Aorta (tissue), 5 donors: ENCODE data around the gene KIZ. TPM values are rescaled to one million over a fixed set of nuclear protein-coding genes. Genes with fewer than 3 reads are reported as not detected.

ENCODE experiments used
- ATAC-seq: fragments of 200-7000 bp; cut with Tn5 transposase; one replicate; pipeline ENCODE4 v1.9.1; 2022; ENCODE audit warnings: moderate library complexity; ENCODE audit not compliant: low FRiP score
- DNase-seq, 2 donors: peaks; one replicate each; pipeline ENCODE4 v3.0.0-alpha.2; 2020
- H3K27ac ChIP-seq, 2 donors: one replicate each; pipeline ENCODE4 v1.5.1; 2013; ENCODE audit warnings: low read length in 2 of 2, mild to moderate bottlenecking in 2 of 2, moderate library complexity in 2 of 2, control low read depth in 1 of 2, inconsistent platforms in 1 of 2, low read depth in 1 of 2
- H3K27me3 ChIP-seq, 2 donors: one replicate each; pipeline ENCODE4 v1.6.1; 2013; ENCODE audit warnings: control low read depth in 1 of 2, low read length in 1 of 2, mild to moderate bottlenecking in 1 of 2, moderate library complexity in 1 of 2; ENCODE audit not compliant: insufficient read depth in 2 of 2, control insufficient read depth in 1 of 2
- H3K36me3 ChIP-seq, 2 donors: one replicate each; pipeline ENCODE4 v1.6.1; 2013; ENCODE audit warnings: control low read depth in 1 of 2, low read length in 1 of 2, mild to moderate bottlenecking in 1 of 2; ENCODE audit not compliant: insufficient read depth in 2 of 2, control insufficient read depth in 1 of 2
- H3K4me1 ChIP-seq, 2 donors: one replicate each; pipeline ENCODE4 v1.6.1; 2013; ENCODE audit warnings: low read length in 2 of 2, control low read depth in 1 of 2, mild to moderate bottlenecking in 1 of 2, moderate library complexity in 1 of 2; ENCODE audit not compliant: insufficient read depth in 2 of 2, control insufficient read depth in 1 of 2
- H3K4me3 ChIP-seq, 2 donors: one replicate each; pipeline ENCODE4 v1.5.1; 2013; ENCODE audit warnings: low read length in 2 of 2, control low read depth in 1 of 2, mild to moderate bottlenecking in 1 of 2
- H3K9me3 ChIP-seq: one replicate; pipeline ENCODE4 v1.6.1; 2013; ENCODE audit warnings: mild to moderate bottlenecking, low read length; ENCODE audit not compliant: control insufficient read depth
- WGBS, 2 donors: extraction: QIAGEN DNeasy Blood & Tissue Kit; methylation state at CpG; one replicate each; pipeline ENCODE4 v1.1.7; 2013; 5-methylcytosine and 5-hydroxymethylcytosine counted together
- intact Hi-C, 2 donors: fragments of 100-400 bp; cut with DNase I; formaldehyde crosslinking; loops; one replicate each; pipeline versions ENCODE4 v1.14.2 to v1.15.0; 2022
- long read RNA-seq, 2 donors: library from polyadenylated mRNA; unstranded; transcript quantifications; one replicate each; pipeline ENCODE4 v2.0.0, GENCODE V29; 2020 to 2021
- polyA plus RNA-seq, 2 donors: library from polyadenylated mRNA; stranded (reverse); fragments of 200-250 nt; gene quantifications; one replicate each; pipeline ENCODE4 v1.2.3, GENCODE V29; 2013
- total RNA-seq, 2 donors: library from RNA; stranded (reverse); fragmentation: NEBNext Ultra II Directional; extraction: Animal tissue kit (Norgen Biotek cat#: 25700); gene quantifications; one replicate each; pipeline ENCODE4 v1.2.1, GENCODE V29; 2021
- donor health status: healthy with polysubstance abuse.
- donor health status: Bipolar disorder and iron deficiency.
- donor health status: DM: no; HTN: no; CAD: no.
- donor health status: DM: no; HTN: no; CAD: no.
- donor health status: DM: yes; HTN: yes; CAD: no.

The KIZ gene, protein sequence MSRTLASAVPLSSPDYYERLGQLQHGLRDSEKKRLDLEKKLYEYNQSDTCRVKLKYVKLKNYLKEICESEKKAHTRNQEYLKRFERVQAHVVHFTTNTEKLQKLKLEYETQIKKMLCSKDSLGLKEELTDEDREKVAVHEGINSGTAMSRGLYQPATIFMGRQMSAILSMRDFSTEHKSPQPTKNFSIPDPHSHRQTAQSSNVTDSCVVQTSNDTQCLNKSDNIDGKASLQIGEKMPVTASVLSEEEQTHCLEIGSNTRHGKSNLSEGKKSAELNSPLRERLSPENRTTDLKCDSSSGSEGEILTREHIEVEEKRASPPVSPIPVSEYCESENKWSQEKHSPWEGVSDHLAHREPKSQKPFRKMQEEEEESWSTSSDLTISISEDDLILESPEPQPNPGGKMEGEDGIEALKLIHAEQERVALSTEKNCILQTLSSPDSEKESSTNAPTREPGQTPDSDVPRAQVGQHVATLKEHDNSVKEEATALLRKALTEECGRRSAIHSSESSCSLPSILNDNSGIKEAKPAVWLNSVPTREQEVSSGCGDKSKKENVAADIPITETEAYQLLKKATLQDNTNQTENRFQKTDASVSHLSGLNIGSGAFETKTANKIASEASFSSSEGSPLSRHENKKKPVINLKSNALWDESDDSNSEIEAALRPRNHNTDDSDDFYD
- total RNA-seq, result 10 to 100 TPM; 22.0 to 29.4 TPM
- 10 to 100 TPM; 15.9 to 22.7 TPM for polyA plus RNA-seq
- long read RNA-seq, donor 1, transcript KIZ-210 (13 exons, 2,130 nt), result major isoform, 24 of 57 reads
- long read RNA-seq, donor 1, partial matches to known transcripts, result 8 of 57 reads
- long read RNA-seq, donor 1, other reads (novel, unspliced or antisense), result 23 of 57 reads
- long read RNA-seq, donor 2, partial matches to known transcripts, result 5 of 19 reads
- long read RNA-seq, donor 2, other reads (novel, unspliced or antisense), result 10 of 19 reads

DNA sequence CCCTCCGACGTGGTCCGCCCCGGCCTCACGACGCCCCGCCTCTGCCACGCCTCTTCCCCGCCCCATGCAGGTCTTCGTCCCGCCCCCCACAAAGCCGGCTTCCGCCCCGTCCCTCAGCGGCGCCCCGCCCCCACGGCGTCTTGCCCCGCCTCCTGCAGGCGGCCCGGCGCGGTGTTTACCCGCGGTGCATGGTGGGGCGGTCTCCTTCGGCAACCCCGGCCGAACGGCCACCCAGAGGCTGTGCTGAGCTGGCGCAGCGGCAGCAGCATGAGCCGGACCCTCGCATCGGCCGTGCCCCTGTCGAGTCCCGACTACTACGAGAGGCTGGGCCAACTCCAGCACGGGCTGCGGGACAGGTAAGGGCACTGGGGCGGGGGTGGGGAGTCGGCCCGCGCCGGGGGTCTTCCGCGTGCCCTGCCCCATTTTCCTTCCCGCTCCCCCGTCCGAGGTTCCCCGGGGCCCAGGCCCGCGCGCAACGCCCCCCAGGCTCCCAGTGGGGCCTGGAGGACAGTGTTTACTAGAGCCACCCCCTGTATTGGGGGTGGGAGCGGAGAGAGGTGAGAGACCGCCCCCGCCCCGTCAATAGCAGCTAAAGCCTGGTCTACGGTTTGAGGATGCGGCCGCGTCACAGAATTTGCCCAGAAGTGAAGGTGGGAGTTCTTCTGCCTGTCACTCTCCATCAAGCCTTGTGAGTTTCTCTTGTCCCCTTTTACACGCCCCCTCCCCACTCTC lies at the start of gene KIZ:
TSS of gene KIZ (plus strand) at position 234 of the 732 bp plus-strand sequence. CDS start at position 268, 34 bp downstream.
- WGBS, 2 donors, result 0 to 1% methylated on average over 30 to 66 of the region's 66 CpGs
- DNase-seq (peak; percentile 97 to 100), ATAC-seq (peak; percentile 100)
- intact Hi-C loops, result loop anchor here (5.0 to 10.0 kb wide), 4 partner anchors 56 to 414 kb away; partner anchors contain the start of genes RALGAPA2 (in 2 of the 2) and XRN2 (in 2 of the 2)
- Histone ChIP-seq H3K9me3 (no peaks in the 10 kb centered on the region), H3K4me1 (no peaks in the 10 kb centered on the region), H3K27ac (peak within 1 kb of the TSS in 1 of 2 donors; percentile 11), H3K36me3 (no peaks in the 10 kb centered on the region), H3K27me3 (no peaks in the 10 kb centered on the region), H3K4me3 (peak within 1 kb of the TSS; percentile 84 to 95)

DNA sequence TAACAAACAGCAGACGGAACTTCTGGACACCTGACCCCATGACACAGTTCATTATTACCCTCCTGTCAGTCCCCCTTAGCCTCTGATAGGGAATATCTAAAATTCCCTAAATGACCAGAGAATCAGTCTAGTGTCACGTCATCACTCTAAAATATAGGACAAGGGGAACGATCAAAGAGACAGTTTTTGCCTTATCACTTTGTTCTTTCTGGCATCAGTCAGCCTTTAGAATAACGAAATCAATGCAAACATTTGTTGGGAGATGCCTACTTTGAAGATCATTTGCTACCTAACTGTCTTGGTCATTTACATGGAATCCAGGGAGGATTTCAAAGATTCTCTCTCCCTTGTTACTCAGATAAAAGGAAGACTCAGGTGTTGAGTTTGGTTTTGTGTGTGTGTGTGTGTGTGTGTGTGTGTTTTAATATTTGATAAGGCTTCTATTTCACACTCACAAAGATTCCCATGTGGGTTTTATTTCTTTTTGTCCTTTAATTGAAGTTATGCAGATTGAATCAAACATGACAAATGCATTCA lies 48.0 kb upstream of the KIZ start:
- no peak overlapping the region for H3K27ac ChIP-seq
- H3K36me3 ChIP-seq, result no peaks in the 10 kb centered on the region
- 62 to 66% methylated on average over 4 of the region's 4 CpGs for WGBS, 2 donors
- no peak overlapping the region for H3K4me3 ChIP-seq
- peaks cover 1% of the 10 kb centered on the region for H3K9me3 ChIP-seq
- no peak for DNase-seq
- intact Hi-C loops, result no loop called here
- no peak for ATAC-seq
- H3K4me1 ChIP-seq, result no peaks in the 10 kb centered on the region
- no peaks in the 10 kb centered on the region for H3K27me3 ChIP-seq

DNA sequence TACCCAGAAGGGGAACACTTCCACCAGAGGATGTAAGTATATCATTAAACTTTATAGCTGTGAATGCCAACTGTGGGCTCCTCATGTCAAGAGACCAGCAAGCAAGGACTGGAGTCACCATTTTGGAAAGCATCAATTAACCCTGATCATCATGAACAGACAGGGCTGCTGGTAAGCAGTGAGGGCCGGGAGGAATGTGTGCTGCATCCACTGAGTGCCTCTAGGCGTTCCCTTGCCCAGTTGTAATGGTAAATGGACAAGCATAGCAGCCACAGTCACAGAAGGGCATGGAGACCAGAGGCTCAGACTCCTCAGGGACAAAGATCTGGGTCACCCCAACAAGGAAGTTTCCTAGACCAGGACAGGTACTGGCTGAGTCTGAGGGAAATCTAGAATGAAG lies 43.3 kb upstream of the KIZ start:
- Histone ChIP-seq H3K4me1 (no peaks in the 10 kb centered on the region), H3K27me3 (no peaks in the 10 kb centered on the region), H3K36me3 (no peaks in the 10 kb centered on the region), H3K27ac (no peak overlapping the region), H3K4me3 (no peak overlapping the region), H3K9me3 (no peaks in the 10 kb centered on the region)
- DNase-seq, result no peak
- intact Hi-C loops, result no loop called here
- ATAC-seq, result no peak
- WGBS, 2 donors, result 53 to 54% methylated on average over 2 of the region's 2 CpGs

DNA sequence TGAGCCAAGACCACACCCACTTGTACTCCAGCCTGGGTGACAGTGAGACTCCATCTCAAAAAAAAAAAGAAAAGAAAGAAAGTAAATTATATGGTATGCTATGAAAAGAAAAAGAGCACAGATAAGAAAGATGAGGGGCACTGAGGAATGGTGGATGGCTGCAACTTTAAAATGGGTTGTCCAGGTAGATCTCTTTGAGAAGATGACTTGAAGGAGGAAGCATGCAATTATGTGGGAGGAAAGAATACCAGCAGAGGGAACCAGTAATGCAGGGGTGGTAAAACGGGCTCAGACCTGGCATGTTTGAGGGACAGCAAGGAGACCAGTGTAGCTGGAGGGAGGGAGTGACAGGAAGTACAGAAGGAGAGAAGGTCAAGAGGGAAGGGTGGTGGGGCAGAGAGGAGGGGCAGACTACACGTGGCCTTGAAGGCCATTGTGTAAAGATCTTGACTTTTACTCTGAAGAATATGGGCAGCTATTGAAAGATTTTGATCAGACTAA lies 42.0 kb upstream of the KIZ start:
- 29 to 33% methylated on average over 2 of the region's 2 CpGs for WGBS, 2 donors
- Histone ChIP-seq H3K9me3 (no peaks in the 10 kb centered on the region), H3K36me3 (no peaks in the 10 kb centered on the region), H3K27me3 (no peaks in the 10 kb centered on the region), H3K27ac (no peak overlapping the region), H3K4me3 (no peak overlapping the region), H3K4me1 (no peaks in the 10 kb centered on the region)
- ATAC-seq (no peak), DNase-seq (no peak)
- intact Hi-C loops, result no loop called here

DNA sequence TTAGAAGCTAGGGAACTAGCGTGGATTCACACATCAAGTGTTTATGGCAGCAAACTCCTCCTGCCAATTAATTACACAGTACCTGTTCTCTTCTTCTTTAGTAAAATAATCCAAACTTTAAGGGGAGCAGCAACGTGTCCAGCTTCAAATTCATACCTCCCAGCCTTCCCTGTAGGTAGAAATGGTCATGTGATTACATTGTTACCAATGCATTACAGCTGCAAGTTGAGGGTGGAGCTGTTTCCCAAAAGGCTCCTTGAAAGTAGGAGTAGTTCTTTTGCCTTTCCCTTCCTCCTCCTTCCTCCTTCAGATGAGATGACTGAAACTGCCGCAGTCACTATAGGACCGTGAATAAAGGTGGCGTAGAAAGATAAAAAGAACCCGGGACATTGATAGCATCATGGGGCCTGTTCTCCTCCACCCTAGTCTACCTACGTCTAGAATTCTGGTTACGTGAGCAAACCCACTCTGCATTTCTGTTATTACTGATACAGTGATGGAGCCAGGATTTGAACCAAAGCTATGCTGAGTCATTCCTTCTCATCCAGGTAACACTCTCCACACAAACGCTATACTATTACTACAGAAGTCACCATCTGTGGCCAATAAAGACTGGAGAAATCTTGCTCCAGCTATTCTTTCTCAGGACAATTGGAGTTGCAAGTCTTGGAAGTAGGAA lies 37.9 kb upstream of the KIZ start:
- Histone ChIP-seq H3K27me3 (no peaks in the 10 kb centered on the region), H3K36me3 (no peaks in the 10 kb centered on the region), H3K27ac (no peak overlapping the region), H3K9me3 (peaks cover 2% of the 10 kb centered on the region), H3K4me3 (no peak overlapping the region), H3K4me1 (no peaks in the 10 kb centered on the region)
- WGBS, 2 donors, result 78 to 80% methylated on average over 9 of the region's 9 CpGs
- intact Hi-C loops, result no loop called here
- ATAC-seq, result no peak
- DNase-seq, result no peak

DNA sequence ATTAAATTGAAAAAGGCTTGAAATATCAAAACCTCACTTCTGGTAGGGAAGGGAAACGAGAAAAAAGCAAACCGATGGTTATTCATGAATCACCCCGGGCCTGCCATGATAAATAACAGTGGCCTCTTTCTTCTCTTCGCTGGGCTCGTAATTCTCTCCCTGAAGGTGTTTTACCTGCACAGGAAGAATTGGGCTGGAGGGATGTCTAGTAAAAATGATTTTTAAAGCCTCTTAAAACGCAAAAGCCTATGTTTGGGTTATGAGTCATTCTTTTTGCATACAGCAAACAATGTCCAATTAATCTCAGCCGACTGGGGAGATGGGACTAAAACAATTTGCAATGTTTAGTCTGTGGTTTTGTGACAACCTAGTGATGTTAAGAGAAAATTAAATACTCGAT lies 36.5 kb upstream of the KIZ start:
- Histone ChIP-seq H3K27ac (no peak overlapping the region), H3K36me3 (no peaks in the 10 kb centered on the region), H3K27me3 (no peaks in the 10 kb centered on the region), H3K4me1 (no peaks in the 10 kb centered on the region), H3K4me3 (no peak overlapping the region), H3K9me3 (peaks cover 2% of the 10 kb centered on the region)
- ATAC-seq, result no peak
- intact Hi-C loops, result no loop called here
- DNase-seq, result no peak
- WGBS, 2 donors, result 45% methylated on average over 8 of the region's 8 CpGs

DNA sequence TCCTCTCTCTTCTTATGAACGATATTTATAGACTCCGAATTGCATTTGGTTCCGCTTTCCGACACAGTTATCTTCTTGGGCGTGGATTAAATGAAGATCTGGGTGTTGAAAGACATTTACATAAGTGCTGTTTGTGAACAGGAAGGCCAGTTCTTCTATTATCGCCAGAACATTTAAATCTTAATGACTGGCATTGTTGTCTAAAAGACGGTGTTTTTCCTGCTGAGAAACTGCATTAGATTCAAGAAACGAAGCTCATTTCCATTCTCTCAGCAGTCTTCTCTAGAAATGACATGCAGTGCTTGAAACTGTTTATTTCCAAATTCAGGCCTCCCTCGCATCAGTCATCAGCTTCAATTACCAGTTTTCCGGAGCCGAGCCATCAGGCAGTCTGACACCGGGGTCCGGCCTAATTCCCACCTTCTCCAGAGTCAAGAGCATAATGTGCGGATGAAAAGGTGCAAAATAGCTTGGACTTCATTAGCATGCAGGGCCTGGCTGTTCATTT lies 35.7 kb upstream of the KIZ start:
- no peak for ATAC-seq
- intact Hi-C loops, result no loop called here
- H3K27ac ChIP-seq, result no peak overlapping the region
- DNase-seq, result no peak
- H3K9me3 ChIP-seq, result peaks cover 2% of the 10 kb centered on the region
- no peak overlapping the region for H3K4me3 ChIP-seq
- H3K36me3 ChIP-seq, result no peaks in the 10 kb centered on the region
- no peaks in the 10 kb centered on the region for H3K4me1 ChIP-seq
- H3K27me3 ChIP-seq, result no peaks in the 10 kb centered on the region
- 22 to 31% methylated on average over 14 of the region's 14 CpGs for WGBS, 2 donors
